Adrenal gland (tissue), 12 donors: ENCODE data around the gene TMOD1. TPM values are rescaled to one million over a fixed set of nuclear protein-coding genes. Genes with fewer than 3 reads are reported as not detected.

Experiments
- DNase-seq, 7 donors: peaks; one replicate each; pipeline ENCODE4 v3.0.0-alpha.2; 2019 to 2020
- H3K27ac ChIP-seq, 5 donors: fragments of 200-600 bp; sonication (generic) in 4 of 5; 1 replicate in 3 of 5; 2 replicates in 2 of 5; pipeline versions ENCODE4 v1.5.1 to v1.8.0; 2016 to 2020; ENCODE audit warnings: mild to moderate bottlenecking in 1 of 5
- H3K27me3 ChIP-seq: fragments of 200-600 bp; 2 replicates; pipeline ENCODE4 v1.8.0; 2021
- H3K36me3 ChIP-seq, 2 donors: fragments of 200-600 bp; replicated peaks in 1 of 2; 1 replicate in 1 of 2; 2 replicates in 1 of 2; pipeline versions ENCODE4 v1.5.1 to v1.8.0; 2018 to 2022
- H3K4me1 ChIP-seq, 2 donors: fragments of 200-600 bp; replicated peaks in 1 of 2; 1 replicate in 1 of 2; 2 replicates in 1 of 2; pipeline versions ENCODE4 v1.5.1 to v1.8.0; 2018 to 2021
- H3K4me3 ChIP-seq, 4 donors: fragments of 200-600 bp; sonication (generic) in 3 of 4; one replicate each; pipeline ENCODE4 v1.5.1; 2016 to 2018
- H3K9me3 ChIP-seq, 3 donors: fragments of 200-600 bp; sonication (generic) in 1 of 3; replicated peaks in 1 of 3; 1 replicate in 2 of 3; 2 replicates in 1 of 3; pipeline versions ENCODE4 v1.5.1 to v1.8.0; 2016 to 2021
- POLR2A ChIP-seq, 2 donors: fragments of 450-650 bp; IDR thresholded peaks; one replicate each; pipeline ENCODE4 v1.6.1; 2017; ENCODE audit warnings: antibody characterized with exemption in 2 of 2, mild to moderate bottlenecking in 2 of 2, moderate library complexity in 1 of 2
- WGBS, 4 donors: extraction: QIAGEN DNeasy Blood & Tissue Kit in 2 of 4; methylation state at CpG; one replicate each; pipeline versions ENCODE4 v1.1.5 to v1.1.7; 2013 to 2017; 5-methylcytosine and 5-hydroxymethylcytosine counted together
- intact Hi-C, 2 donors: fragments of 100-400 bp; cut with DNase I; formaldehyde crosslinking; loops; one replicate each; pipeline versions ENCODE4 v1.14.1 to v1.15.0; 2022 to 2023
- polyA plus RNA-seq, 3 donors: library from polyadenylated mRNA; stranded (reverse); fragments of 200-250 nt in 2 of 3; fragments of 350-450 nt in 1 of 3; fragmentation: Illumina TruSeq in 1 of 3; extraction: RNeasy Lipid Tissue Mini Kit (QIAGEN cat#74804) in 1 of 3; gene quantifications; one replicate each; pipeline ENCODE4 v1.2.3, GENCODE V29; 2013 to 2014
- total RNA-seq, 9 donors: library from RNA; depleted of rRNA in 4 of 9; stranded (reverse); fragments of >200 nt in 4 of 9; fragments of 120-200 nt in 1 of 9; fragmentation: NEBNext Ultra II Directional in 1 of 9; extraction: Animal tissue kit (Norgen Biotek cat#: 25700) in 1 of 9; gene quantifications; one replicate each; pipeline versions ENCODE4 v1.1.0 to v1.2.4, GENCODE V29; 2013 to 2023
- TF ChIP-seq, protein P1 (sequence below), 6 experiments: fragments of 450-650 bp in 4 of 6; fragments of 200-600 bp in 2 of 6; sonication (generic) in 1 of 6; IDR thresholded peaks; 1 replicate in 5 of 6; 2 replicates in 1 of 6; pipeline versions ENCODE4 v1.5.1 to v1.8.0; 2016 to 2021; ENCODE audit warnings: antibody characterized with exemption in 6 of 6, mild to moderate bottlenecking in 2 of 6, moderate library complexity in 1 of 6
- donor health status: healthy with polysubstance abuse.
- donor health status: Bipolar disorder and iron deficiency.
- donor health status: DM: yes; HTN: yes; CAD: no.
- donor health status: DM: no; HTN: no; CAD: no.
- donor health status: DM: no; HTN: no; CAD: no.
- donor health status: DM: yes; HTN: yes; CAD: no.

TMOD1 gene
- total and polyA plus RNA-seq, 12 donors, result 23.9 to 91.2 (median 59.8) TPM

GRCh38 chr9:97565262-97565661 lies 63.8 kb downstream of the TMOD1 start:
- Histone ChIP-seq H3K4me1 (peaks cover 29 to 49% of the 10 kb centered on the region in 2 donors), H3K27me3 (no peaks in the 10 kb centered on the region), H3K4me3 (no peak overlapping the region), H3K27ac (peak overlapping the region in 3 of 5 donors; percentile 38 to 88 (median 65)), H3K36me3 (peaks cover 0 to 30% of the 10 kb centered on the region in 2 donors), H3K9me3 (no peaks in the 10 kb centered on the region)
- peak in 3 of 7 donors; percentile 12 to 48 (median 21) for DNase-seq
- intact Hi-C loops, result no loop called here
- 82 to 96% (median 87%) methylated on average over 4 to 5 of the region's 5 CpGs for WGBS, 4 donors
- TF ChIP-seq POLR2A (IDR thresholded peaks at IDR 0.05), result no peak
- TF ChIP-seq, protein P1, sequence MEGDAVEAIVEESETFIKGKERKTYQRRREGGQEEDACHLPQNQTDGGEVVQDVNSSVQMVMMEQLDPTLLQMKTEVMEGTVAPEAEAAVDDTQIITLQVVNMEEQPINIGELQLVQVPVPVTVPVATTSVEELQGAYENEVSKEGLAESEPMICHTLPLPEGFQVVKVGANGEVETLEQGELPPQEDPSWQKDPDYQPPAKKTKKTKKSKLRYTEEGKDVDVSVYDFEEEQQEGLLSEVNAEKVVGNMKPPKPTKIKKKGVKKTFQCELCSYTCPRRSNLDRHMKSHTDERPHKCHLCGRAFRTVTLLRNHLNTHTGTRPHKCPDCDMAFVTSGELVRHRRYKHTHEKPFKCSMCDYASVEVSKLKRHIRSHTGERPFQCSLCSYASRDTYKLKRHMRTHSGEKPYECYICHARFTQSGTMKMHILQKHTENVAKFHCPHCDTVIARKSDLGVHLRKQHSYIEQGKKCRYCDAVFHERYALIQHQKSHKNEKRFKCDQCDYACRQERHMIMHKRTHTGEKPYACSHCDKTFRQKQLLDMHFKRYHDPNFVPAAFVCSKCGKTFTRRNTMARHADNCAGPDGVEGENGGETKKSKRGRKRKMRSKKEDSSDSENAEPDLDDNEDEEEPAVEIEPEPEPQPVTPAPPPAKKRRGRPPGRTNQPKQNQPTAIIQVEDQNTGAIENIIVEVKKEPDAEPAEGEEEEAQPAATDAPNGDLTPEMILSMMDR (IDR thresholded peaks at IDR 0.05), result no peak

DNA sequence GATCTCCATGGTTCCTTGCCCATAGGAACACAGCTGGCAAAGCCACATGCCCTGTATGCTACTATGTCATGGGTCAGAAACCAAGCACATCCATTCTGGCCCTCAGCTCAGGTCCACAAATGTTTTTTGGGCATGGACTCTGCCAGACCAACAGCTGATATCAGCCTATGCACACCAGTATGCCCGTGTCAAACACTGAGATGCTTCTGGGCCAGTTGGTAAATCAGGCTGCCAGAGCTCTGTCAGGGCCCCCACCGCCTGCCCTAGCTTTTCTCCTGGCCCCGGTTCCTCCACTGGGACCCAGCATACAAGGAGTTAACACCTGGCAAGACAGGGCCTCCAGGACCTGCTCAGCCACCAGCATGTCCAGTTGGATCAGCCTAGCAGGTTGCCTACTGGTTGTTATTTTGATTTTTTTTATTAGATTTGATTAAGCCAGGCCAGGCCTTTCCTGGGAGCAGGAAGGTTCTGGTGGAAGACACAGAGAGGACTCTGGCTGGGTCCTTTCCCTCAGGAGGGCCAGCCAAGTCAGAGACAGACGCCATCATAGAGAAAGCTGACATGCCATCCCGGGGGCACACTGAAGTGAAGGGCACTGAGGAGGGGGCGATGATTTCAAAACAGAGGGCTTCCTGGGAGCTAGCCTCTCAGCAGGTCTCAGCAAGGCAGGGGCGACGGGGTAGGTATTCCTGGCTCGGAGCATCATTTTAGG lies 65.9 kb downstream of the TMOD1 start:
- WGBS, 4 donors, result 72 to 96% (median 80%) methylated on average over 6 to 9 of the region's 9 CpGs
- Histone ChIP-seq H3K27ac (peak overlapping the region in 1 of 5 donors; percentile 17), H3K4me3 (no peak overlapping the region), H3K9me3 (no peaks in the 10 kb centered on the region), H3K36me3 (peaks cover 0 to 43% of the 10 kb centered on the region in 2 donors), H3K27me3 (no peaks in the 10 kb centered on the region), H3K4me1 (peaks cover 38 to 47% of the 10 kb centered on the region in 2 donors)
- TF ChIP-seq, protein P1 (IDR thresholded peaks at IDR 0.05), result no peak
- no peak for TF ChIP-seq POLR2A (IDR thresholded peaks at IDR 0.05)
- DNase-seq, result peak in 3 of 7 donors; percentile 11 to 57 (median 19)
- intact Hi-C loops, result no loop called here

DNA sequence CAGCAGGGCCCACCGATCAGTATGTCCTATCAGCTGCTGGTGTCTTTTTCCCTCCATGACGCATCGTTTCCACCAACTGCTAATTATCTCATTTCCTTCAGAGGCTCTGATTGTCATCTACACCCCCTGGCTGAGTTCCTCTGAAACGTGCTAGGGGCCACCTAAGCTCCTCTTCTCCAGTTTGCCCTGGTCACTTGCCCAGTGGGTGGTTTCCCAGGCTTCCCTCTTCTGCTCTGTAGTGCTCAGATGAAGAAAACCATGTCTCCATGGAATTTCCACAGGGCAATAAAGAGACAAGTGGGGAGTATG lies 66.4 kb downstream of the TMOD1 start:
- Histone ChIP-seq H3K27ac (peak overlapping the region in 1 of 5 donors; percentile 17), H3K9me3 (no peaks in the 10 kb centered on the region), H3K36me3 (peaks cover 0 to 43% of the 10 kb centered on the region in 2 donors), H3K4me3 (no peak overlapping the region), H3K27me3 (no peaks in the 10 kb centered on the region), H3K4me1 (peaks cover 38 to 47% of the 10 kb centered on the region in 2 donors)
- 77 to 90% (median 80%) methylated on average over 4 of the region's 4 CpGs for WGBS, 4 donors
- DNase-seq, result peak in 1 of 7 donors; percentile 53
- intact Hi-C loops, result no loop called here
- TF ChIP-seq, protein P1 (IDR thresholded peaks at IDR 0.05), result no peak
- TF ChIP-seq POLR2A (IDR thresholded peaks at IDR 0.05), result no peak

DNA sequence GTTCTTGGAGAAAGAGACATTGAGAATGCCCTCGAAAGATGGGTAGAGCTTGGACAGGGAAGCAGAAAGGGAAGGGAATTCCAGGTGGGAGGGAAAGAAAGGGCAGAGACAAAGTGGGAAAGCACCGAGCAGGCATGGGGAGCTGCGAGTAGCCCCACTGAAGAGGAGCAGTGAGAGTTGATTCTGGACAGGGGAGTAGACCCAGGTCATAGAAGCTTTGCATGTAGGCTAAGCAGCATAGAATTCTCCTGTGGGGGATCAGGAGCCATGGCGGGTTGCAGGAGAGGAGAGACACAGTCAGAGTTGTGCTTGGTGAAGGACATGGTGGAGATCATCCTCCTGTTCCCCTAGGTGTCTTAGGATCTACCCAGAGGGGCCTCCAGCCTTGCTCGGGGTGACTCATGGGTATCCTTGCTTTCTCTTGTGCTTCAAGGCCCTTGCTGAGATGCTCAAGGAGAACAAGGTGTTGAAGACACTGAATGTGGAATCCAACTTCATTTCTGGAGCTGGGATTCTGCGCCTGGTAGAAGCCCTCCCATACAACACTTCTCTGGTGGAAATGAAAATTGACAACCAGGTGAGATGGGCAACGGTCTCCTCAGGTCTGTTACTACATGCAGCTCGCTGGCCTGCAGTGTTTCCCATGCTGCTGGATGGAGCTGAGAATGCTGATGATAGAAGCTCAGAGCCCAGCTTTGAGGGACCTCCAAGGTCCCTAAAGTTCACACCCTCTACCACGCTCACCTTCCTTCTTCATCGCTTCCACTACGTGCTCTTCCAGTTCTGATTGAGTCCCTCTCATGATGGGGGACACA lies 67.2 kb downstream of the TMOD1 start:
- H3K4me3 ChIP-seq, result no peak overlapping the region
- peak in 3 of 7 donors; percentile 9 to 45 (median 12) for DNase-seq
- intact Hi-C loops, result no loop called here
- H3K4me1 ChIP-seq, result peaks cover 31 to 41% of the 10 kb centered on the region in 2 donors
- peaks cover 0 to 43% of the 10 kb centered on the region in 2 donors for H3K36me3 ChIP-seq
- TF ChIP-seq, protein P1 (IDR thresholded peaks at IDR 0.05), result no peak
- no peak for TF ChIP-seq POLR2A (IDR thresholded peaks at IDR 0.05)
- no peaks in the 10 kb centered on the region for H3K9me3 ChIP-seq
- no peaks in the 10 kb centered on the region for H3K27me3 ChIP-seq
- H3K27ac ChIP-seq, result peak overlapping the region in 1 of 5 donors; percentile 17
- WGBS, 4 donors, result 89 to 96% (median 93%) methylated on average over 11 of the region's 11 CpGs
